IMR-90 (cell line): Measurements from ENCODE around the gene SASH1. TPM values are rescaled to one million over a fixed set of nuclear protein-coding genes. Genes with fewer than 3 reads are reported as not detected.

ENCODE experiments used
- microRNA-seq, 2 experiments: library from miRNA; stranded (forward) in 1 of 2; unstranded in 1 of 2; fragments of 10-50 nt in 1 of 2; fragments of <30 nt in 1 of 2; gene quantifications in 1 of 2; microRNA quantifications in 1 of 2; one replicate each; pipeline versions ENCODE3 to v1.1.0; 2013 to 2020; ENCODE audit not compliant: insufficient read depth in 1 of 2, insufficient read length in 1 of 2, unreplicated experiment in 1 of 2
- polyA plus RNA-seq, 3 experiments: library from polyadenylated mRNA; depleted of rRNA; stranded (reverse); fragments of >200 nt; gene quantifications; 2 replicates each; pipeline ENCODE4 v1.2.3, GENCODE V29; 2012; ENCODE audit warnings: low replicate concordance in 1 of 3
- small RNA-seq, 5 experiments: library from RNA; depleted of rRNA; stranded (forward); fragments of <200 nt; gene quantifications; one replicate each; pipeline ENCODE3, GENCODE V24; 2012
- total RNA-seq: library from RNA; depleted of rRNA; stranded (reverse); fragments of >200 nt; gene quantifications from 2 replicates; pipeline ENCODE4 v1.2.3, GENCODE V29; 2012

SASH1 gene
- total and polyA plus RNA-seq, 2 of the 4 experiments (the other 2 are of a cell fraction), result 11.6 to 16.5 TPM

Small RNA genes lying within 50 kb of the gene (microRNA-seq; reads per million reads assigned to microRNA genes)
- not detected for gene SNRPEP6 (ENCODE audit: insufficient read depth, insufficient read length)

Small RNA genes lying within 50 kb of the gene (small RNA-seq; reads per million reads assigned to genes)
- gene SNRPEP6, result 0 reads per million in 5 experiments
